ENCODE results near the gene KCNAB1. TPM values are rescaled to one million over a fixed set of nuclear protein-coding genes. Genes with fewer than 3 reads are reported as not detected.

The KCNAB1 gene
- total RNA-seq, 4 donors from 2014 or later, result 10.9 to 17.1 (median 13.3) TPM

- TF ChIP-seq CTCF (IDR thresholded peaks at IDR 0.05; ENCODE audit: low read depth), result no peak
These were observed 54.0 kb downstream of the KCNAB1 start for GRCh38 chr3:156174229-156174847.

GRCh38 chr3:156175570-156175969, 55.2 kb downstream of the KCNAB1 start:
- no peak for TF ChIP-seq CTCF (IDR thresholded peaks at IDR 0.05; ENCODE audit: low read depth)

GRCh38 chr3:156176048-156176447, 55.7 kb downstream of the KCNAB1 start:
- TF ChIP-seq CTCF (IDR thresholded peaks at IDR 0.05; ENCODE audit: low read depth), result no peak

DNA sequence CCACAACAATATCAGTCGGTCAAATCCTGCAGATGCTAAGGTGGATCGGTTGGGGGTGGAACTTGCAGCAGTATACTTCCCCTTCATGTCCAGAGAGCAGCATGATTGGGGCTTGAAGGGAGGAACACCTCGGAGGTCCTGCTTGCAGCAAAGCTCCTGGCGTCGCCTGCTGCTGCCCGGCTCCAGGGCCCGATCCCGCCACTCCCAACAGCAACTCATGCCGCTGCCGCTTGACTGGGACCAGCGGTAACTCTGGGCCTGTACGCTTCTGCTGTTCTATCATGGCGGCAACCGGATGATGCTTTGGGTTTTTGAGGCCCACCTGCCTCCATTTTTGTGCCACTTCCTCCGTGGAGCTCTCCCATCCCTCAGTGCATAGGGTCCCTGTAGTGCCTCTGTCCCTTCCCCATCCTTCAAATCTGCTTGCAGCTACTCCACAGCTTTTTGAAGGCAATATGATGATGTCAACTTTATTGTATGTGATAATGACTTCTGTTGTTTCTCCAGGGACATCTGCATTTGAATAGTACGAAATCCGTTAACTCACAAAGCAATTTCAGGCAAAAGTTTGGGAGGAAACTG, 56.3 kb downstream of the KCNAB1 start:
- TF ChIP-seq CTCF (IDR thresholded peaks at IDR 0.05; ENCODE audit: low read depth), result no peak

GRCh38 chr3:156180077-156180476, 59.7 kb downstream of the KCNAB1 start:
- no peak for TF ChIP-seq CTCF (IDR thresholded peaks at IDR 0.05; ENCODE audit: low read depth)

GRCh38 chr3:156181509-156181908, 61.1 kb downstream of the KCNAB1 start:
- no peak for TF ChIP-seq CTCF (IDR thresholded peaks at IDR 0.05; ENCODE audit: low read depth)

GRCh38 chr3:156183396-156183795, 63.0 kb downstream of the KCNAB1 start:
- no peak for TF ChIP-seq CTCF (IDR thresholded peaks at IDR 0.05; ENCODE audit: low read depth)

All from subcutaneous adipose tissue (tissue), 4 donors.